HCT116 (cell line): ENCODE measurements around the gene CDH4. TPM values are rescaled to one million over a fixed set of nuclear protein-coding genes. Genes with fewer than 3 reads are reported as not detected.

ENCODE experiments used
- ATAC-seq: fragments of 200-7000 bp; cut with Tn5 transposase; 2 replicates; pipeline ENCODE4 v1.9.1; 2020; ENCODE audit warnings: mild to moderate bottlenecking, moderate library complexity
- BruUV-seq: library from RNA; stranded (reverse); fragments of 400-500 nt; replicated peaks from 2 replicates; lab custom pipeline; 2021; lab: Mats Ljungman, UMichigan
- CTCF ChIA-PET: fragments of 300-600 bp; sonication (Branson Sonifier 250); formaldehyde crosslinking; loops from one replicate; lab custom pipeline; 2021; ENCODE audit warnings: antibody characterized with exemption; lab: Charles Lee
- POLR2A ChIA-PET: fragments of 300-600, 350-600 bp; sonication (Branson Sonifier 250); formaldehyde crosslinking; loops from one replicate; lab custom pipeline; 2021; ENCODE audit warnings: antibody characterized with exemption; lab: Charles Lee
- RAD21 ChIA-PET, 2 experiments: fragments of 300-600 bp; sonication (Branson Sonifier 250); formaldehyde crosslinking; loops; one replicate each; lab custom pipeline; 2023; ENCODE audit warnings: low total read pairs in 2 of 2; ENCODE audit not compliant: uncharacterized antibody in 2 of 2, unreplicated experiment in 2 of 2, low non-redundant PET in 1 of 2; lab: Charles Lee
- DNase-seq: peaks from one replicate; pipeline ENCODE4 v3.0.0-alpha.2; 2010; ENCODE audit warnings: low read depth, low spot score
- H2AFZ ChIP-seq: fragments of 200-600 bp; shearing (Covaris generic), sonication (generic); 2 replicates; pipeline ENCODE4 v1.6.1; 2017; ENCODE audit warnings: low read depth, mixed run types, mixed read lengths, antibody characterized with exemption, low read length; ENCODE audit not compliant: poor library complexity, severe bottlenecking
- H3K27ac ChIP-seq: 2 replicates; pipeline ENCODE4 v1.5.1; 2012; ENCODE audit warnings: low read depth, low read length
- H3K27me3 ChIP-seq: fragments of 200-600 bp; sonication (generic); 2 replicates; pipeline ENCODE4 v1.6.1; 2016; ENCODE audit warnings: mixed run types, low read length, mixed read lengths; ENCODE audit not compliant: insufficient read depth
- H3K36me3 ChIP-seq, 2 experiments: fragments of 200-500 bp in 1 of 2; fragments of 200-600 bp in 1 of 2; sonication (Bioruptor generic) in 1 of 2; sonication (generic) in 1 of 2; 2 replicates each; pipeline versions ENCODE4 v1.5.1 to v1.6.1; 2014 to 2016; ENCODE audit warnings: low read length in 2 of 2, inconsistent platforms in 1 of 2, mixed read lengths in 1 of 2, mixed run types in 1 of 2; ENCODE audit not compliant: insufficient read depth in 2 of 2, control insufficient read depth in 1 of 2
- H3K4me1 ChIP-seq, 2 experiments: fragments of 200-600 bp in 1 of 2; sonication (generic) in 1 of 2; 2 replicates each; pipeline versions ENCODE4 v1.5.1 to v1.6.1; 2012 to 2017; ENCODE audit warnings: low read length in 2 of 2, inconsistent platforms in 1 of 2, mild to moderate bottlenecking in 1 of 2, mixed read lengths in 1 of 2, mixed run types in 1 of 2, moderate library complexity in 1 of 2; ENCODE audit not compliant: insufficient read depth in 2 of 2, control insufficient read depth in 1 of 2
- H3K4me2 ChIP-seq: fragments of 200-600 bp; sonication (generic); 2 replicates; pipeline ENCODE4 v1.6.1; 2017; ENCODE audit warnings: mixed run types, low read length, mixed read lengths
- H3K4me3 ChIP-seq, 2 experiments: fragments of 200-600 bp in 1 of 2; sonication (generic) in 1 of 2; replicated peaks in 1 of 2; 2 replicates each; pipeline ENCODE4 v1.5.1; 2011 to 2016; ENCODE audit warnings: low read length in 2 of 2, control low read depth in 1 of 2, low read depth in 1 of 2, mild to moderate bottlenecking in 1 of 2, mixed read lengths in 1 of 2, mixed run types in 1 of 2
- H3K79me2 ChIP-seq: fragments of 200-600 bp; sonication (generic); 2 replicates; pipeline ENCODE4 v1.6.1; 2017; ENCODE audit warnings: mild to moderate bottlenecking, mixed run types, low read length, moderate library complexity, mixed read lengths; ENCODE audit not compliant: insufficient read depth
- H3K9ac ChIP-seq: fragments of 200-600 bp; sonication (generic); 2 replicates; pipeline ENCODE4 v1.6.1; 2016; ENCODE audit warnings: low read length, mixed read lengths
- H3K9me2 ChIP-seq: fragments of 200-600 bp; sonication (generic), shearing (Covaris generic); 2 replicates; pipeline ENCODE4 v1.6.1; 2017; ENCODE audit warnings: mixed run types, mild to moderate bottlenecking, moderate library complexity; ENCODE audit not compliant: insufficient read depth
- H3K9me3 ChIP-seq, 2 experiments: fragments of 200-500 bp in 1 of 2; fragments of 200-600 bp in 1 of 2; sonication (Bioruptor generic) in 1 of 2; sonication (generic) in 1 of 2; 2 replicates each; pipeline ENCODE4 v1.6.1; 2014 to 2017; ENCODE audit warnings: low read length in 2 of 2, mixed read lengths in 2 of 2, inconsistent platforms in 1 of 2, low read depth in 1 of 2, mild to moderate bottlenecking in 1 of 2, mixed run types in 1 of 2, moderate library complexity in 1 of 2; ENCODE audit not compliant: control insufficient read depth in 1 of 2, insufficient read depth in 1 of 2
- H4K20me1 ChIP-seq: fragments of 200-600 bp; sonication (generic), shearing (Covaris generic); 2 replicates; pipeline ENCODE4 v1.6.1; 2017; ENCODE audit warnings: mixed run types, mild to moderate bottlenecking, moderate library complexity; ENCODE audit not compliant: insufficient read depth
- CEBPB ChIP-seq: IDR thresholded peaks from 2 replicates; pipeline ENCODE4 v1.6.1; 2012; ENCODE audit warnings: low read depth
- EGR1 ChIP-seq: IDR thresholded peaks from 2 replicates; pipeline ENCODE4 v1.6.1; 2012; ENCODE audit warnings: low read depth
- EZH2 ChIP-seq: fragments of 200-600 bp; sonication (generic); IDR thresholded peaks from 2 replicates; pipeline ENCODE4 v1.6.1; 2017; ENCODE audit warnings: antibody characterized with exemption, mixed run types
- EZH2phosphoT487 ChIP-seq: fragments of 200-600 bp; IDR thresholded peaks from 2 replicates; pipeline ENCODE4 v1.6.1; 2018; ENCODE audit warnings: antibody characterized with exemption, borderline replicate concordance
- FOSL1 ChIP-seq: IDR thresholded peaks from 2 replicates; pipeline ENCODE4 v1.6.1; 2012; ENCODE audit warnings: low read depth
- JUND ChIP-seq: IDR thresholded peaks from 2 replicates; pipeline ENCODE4 v1.6.1; 2012
- SIN3A ChIP-seq: IDR thresholded peaks from 2 replicates; pipeline ENCODE4 v1.6.1; 2012; ENCODE audit warnings: low read depth
- SP1 ChIP-seq: IDR thresholded peaks from 2 replicates; pipeline ENCODE4 v1.6.1; 2012; ENCODE audit warnings: low read depth
- TCF7L2 ChIP-seq: IDR thresholded peaks from 2 replicates; pipeline ENCODE4 v1.7.0; 2011; ENCODE audit warnings: borderline replicate concordance, inconsistent platforms; ENCODE audit not compliant: insufficient read depth, insufficient read length; ENCODE audit errors: extremely low read depth
- YY1 ChIP-seq: IDR thresholded peaks from 2 replicates; pipeline ENCODE4 v1.6.1; 2011; ENCODE audit warnings: low read length, low read depth, moderate library complexity, mild to moderate bottlenecking; ENCODE audit not compliant: insufficient replicate concordance; ENCODE audit errors: extremely low read depth
- intact Hi-C: fragments of 100-400 bp; cut with micrococcal nuclease; formaldehyde crosslinking; loops from 2 replicates; pipeline ENCODE4 v1.10.0; 2022
- total RNA-seq: library from RNA; stranded (reverse); gene quantifications from one replicate; pipeline ENCODE4 v1.2.1, GENCODE V29; 2021; ENCODE audit not compliant: unreplicated experiment
- TF ChIP-seq, protein P1 (sequence below): IDR thresholded peaks from 2 replicates; pipeline ENCODE4 v1.6.1; 2011; ENCODE audit warnings: mild to moderate bottlenecking, low read length, moderate library complexity; ENCODE audit not compliant: insufficient replicate concordance; ENCODE audit errors: extremely low read depth
- TF ChIP-seq, protein P2 (sequence below), 3 experiments: fragments of 200-600 bp in 1 of 3; sonication (generic) in 1 of 3; IDR thresholded peaks in 2 of 3; conservative IDR thresholded peaks in 1 of 3; 2 replicates each; pipeline ENCODE4 v1.5.1; 2012 to 2017; ENCODE audit warnings: low read depth in 2 of 3, low read length in 2 of 3, antibody characterized with exemption in 1 of 3, borderline replicate concordance in 1 of 3, control low read depth in 1 of 3, mild to moderate bottlenecking in 1 of 3, mixed read lengths in 1 of 3, mixed run types in 1 of 3, moderate library complexity in 1 of 3; ENCODE audit not compliant: insufficient read depth in 1 of 3
- TF ChIP-seq, protein P3 (sequence below): IDR thresholded peaks from 2 replicates; pipeline ENCODE4 v1.6.1; 2012

CDH4 gene
- total RNA-seq, 1 experiment from 2014 or later, result not detected

DNA sequence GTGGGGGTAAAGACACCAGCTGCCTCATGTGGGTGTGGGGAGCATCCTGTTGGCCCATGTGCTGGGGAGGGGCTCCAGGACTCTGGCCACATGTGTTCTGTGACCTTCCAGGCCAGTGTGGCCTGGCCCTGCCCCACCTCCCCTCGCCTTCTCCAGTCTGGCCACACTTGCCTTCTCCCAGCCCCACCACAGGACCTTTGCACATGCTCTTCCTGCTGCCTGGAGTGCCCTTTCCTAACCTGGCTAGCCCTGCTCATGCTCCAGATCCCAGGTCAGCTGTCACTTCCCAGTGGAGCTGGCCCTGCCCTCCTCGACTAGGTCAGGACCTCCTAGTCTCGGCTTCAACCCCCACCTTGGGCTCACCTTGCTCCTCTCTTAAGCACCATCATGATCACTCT lies 183.8 kb downstream of the CDH4 start:
- BruUV-seq, result no TSS peak
- no peak overlapping the region for H2AFZ ChIP-seq
- H3K36me3 ChIP-seq, result no peaks in the 10 kb centered on the region
- DNase-seq, result no peak
- peaks cover 0 to 4% of the 10 kb centered on the region in 2 experiments; a peak in 2 of 4 replicates for H3K9me3 ChIP-seq
- no peak overlapping the region for H3K9ac ChIP-seq
- no peaks in the 10 kb centered on the region for H3K9me2 ChIP-seq
- H4K20me1 ChIP-seq, result no peaks in the 10 kb centered on the region
- CTCF ChIA-PET, result no interaction called here
- H3K4me3 ChIP-seq, result no peak overlapping the region
- no peak for ATAC-seq
- intact Hi-C loops, result no loop called here
- H3K4me1 ChIP-seq, result no peaks in the 10 kb centered on the region
- H3K4me2 ChIP-seq, result no peak overlapping the region
- H3K27ac ChIP-seq, result no peak overlapping the region
- no peaks in the 10 kb centered on the region for H3K27me3 ChIP-seq
- RAD21 ChIA-PET, result no interaction called here
- H3K79me2 ChIP-seq, result no peaks in the 10 kb centered on the region
- TF ChIP-seq, protein P1, sequence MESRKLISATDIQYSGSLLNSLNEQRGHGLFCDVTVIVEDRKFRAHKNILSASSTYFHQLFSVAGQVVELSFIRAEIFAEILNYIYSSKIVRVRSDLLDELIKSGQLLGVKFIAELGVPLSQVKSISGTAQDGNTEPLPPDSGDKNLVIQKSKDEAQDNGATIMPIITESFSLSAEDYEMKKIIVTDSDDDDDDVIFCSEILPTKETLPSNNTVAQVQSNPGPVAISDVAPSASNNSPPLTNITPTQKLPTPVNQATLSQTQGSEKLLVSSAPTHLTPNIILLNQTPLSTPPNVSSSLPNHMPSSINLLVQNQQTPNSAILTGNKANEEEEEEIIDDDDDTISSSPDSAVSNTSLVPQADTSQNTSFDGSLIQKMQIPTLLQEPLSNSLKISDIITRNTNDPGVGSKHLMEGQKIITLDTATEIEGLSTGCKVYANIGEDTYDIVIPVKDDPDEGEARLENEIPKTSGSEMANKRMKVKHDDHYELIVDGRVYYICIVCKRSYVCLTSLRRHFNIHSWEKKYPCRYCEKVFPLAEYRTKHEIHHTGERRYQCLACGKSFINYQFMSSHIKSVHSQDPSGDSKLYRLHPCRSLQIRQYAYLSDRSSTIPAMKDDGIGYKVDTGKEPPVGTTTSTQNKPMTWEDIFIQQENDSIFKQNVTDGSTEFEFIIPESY, result no peak
- TF ChIP-seq EGR1, result no peak
- TF ChIP-seq SP1, result no peak
- TF ChIP-seq TCF7L2, result no peak
- TF ChIP-seq, protein P2, sequence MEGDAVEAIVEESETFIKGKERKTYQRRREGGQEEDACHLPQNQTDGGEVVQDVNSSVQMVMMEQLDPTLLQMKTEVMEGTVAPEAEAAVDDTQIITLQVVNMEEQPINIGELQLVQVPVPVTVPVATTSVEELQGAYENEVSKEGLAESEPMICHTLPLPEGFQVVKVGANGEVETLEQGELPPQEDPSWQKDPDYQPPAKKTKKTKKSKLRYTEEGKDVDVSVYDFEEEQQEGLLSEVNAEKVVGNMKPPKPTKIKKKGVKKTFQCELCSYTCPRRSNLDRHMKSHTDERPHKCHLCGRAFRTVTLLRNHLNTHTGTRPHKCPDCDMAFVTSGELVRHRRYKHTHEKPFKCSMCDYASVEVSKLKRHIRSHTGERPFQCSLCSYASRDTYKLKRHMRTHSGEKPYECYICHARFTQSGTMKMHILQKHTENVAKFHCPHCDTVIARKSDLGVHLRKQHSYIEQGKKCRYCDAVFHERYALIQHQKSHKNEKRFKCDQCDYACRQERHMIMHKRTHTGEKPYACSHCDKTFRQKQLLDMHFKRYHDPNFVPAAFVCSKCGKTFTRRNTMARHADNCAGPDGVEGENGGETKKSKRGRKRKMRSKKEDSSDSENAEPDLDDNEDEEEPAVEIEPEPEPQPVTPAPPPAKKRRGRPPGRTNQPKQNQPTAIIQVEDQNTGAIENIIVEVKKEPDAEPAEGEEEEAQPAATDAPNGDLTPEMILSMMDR (IDR thresholded peaks at IDR 0.05 in 2 of 3, conservative IDR thresholded peaks at IDR 0.05 in 1 of 3; ENCODE audit: borderline replicate concordance in 1 of 3, insufficient read depth in 1 of 3, low read depth in 2 of 3, low read length in 2 of 3), result no peak
- no peak for TF ChIP-seq FOSL1
- no peak for TF ChIP-seq CEBPB
- no peak for TF ChIP-seq EZH2
- TF ChIP-seq YY1, result no peak
- TF ChIP-seq SIN3A, result no peak
- no peak for TF ChIP-seq EZH2phosphoT487
- TF ChIP-seq, protein P3, sequence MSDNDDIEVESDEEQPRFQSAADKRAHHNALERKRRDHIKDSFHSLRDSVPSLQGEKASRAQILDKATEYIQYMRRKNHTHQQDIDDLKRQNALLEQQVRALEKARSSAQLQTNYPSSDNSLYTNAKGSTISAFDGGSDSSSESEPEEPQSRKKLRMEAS, result no peak
- no peak for TF ChIP-seq JUND
- POLR2A ChIA-PET, result no interaction called here
